IMR-90 (cell line): ENCODE measurements around the gene CASZ1. TPM values are rescaled to one million over a fixed set of nuclear protein-coding genes. Genes with fewer than 3 reads are reported as not detected.

Experiments
- ATAC-seq: fragments of 200-7000 bp; cut with Tn5 transposase; 2 replicates; pipeline ENCODE4 v1.9.1; 2020; ENCODE audit warnings: low read depth, mild to moderate bottlenecking, moderate library complexity
- BruUV-seq: library from RNA; stranded (reverse); fragments of 400-500 nt; replicated peaks from 2 replicates; lab custom pipeline; 2021; lab: Mats Ljungman, UMichigan
- CTCF ChIA-PET: fragments of 300-600 bp; formaldehyde crosslinking; extraction: SDS; loops from one replicate; lab custom pipeline; 2021; ENCODE audit warnings: antibody characterized with exemption; lab: Yijun Ruan, JAX
- POLR2A ChIA-PET: fragments of 300-600 bp; sonication (Branson Sonifier 250); formaldehyde crosslinking; loops from one replicate; lab custom pipeline; 2022; ENCODE audit warnings: antibody characterized with exemption; ENCODE audit not compliant: unreplicated experiment; lab: Charles Lee
- DNase-seq: peaks from one replicate; pipeline ENCODE4 v3.0.0; 2013
- H2AFZ ChIP-seq: replicated peaks from 2 replicates; pipeline ENCODE3; 2013; ENCODE audit warnings: low read length, mild to moderate bottlenecking; ENCODE audit not compliant: poor library complexity
- H2AK5ac ChIP-seq: 2 replicates; pipeline ENCODE4 v1.6.1; 2013; ENCODE audit warnings: low read depth, low read length, inconsistent platforms
- H2AK9ac ChIP-seq: replicated peaks from 2 replicates; pipeline ENCODE3; 2013; ENCODE audit warnings: mild to moderate bottlenecking, low read depth, low read length, moderate library complexity; ENCODE audit not compliant: poor library complexity
- H2BK120ac ChIP-seq: 2 replicates; pipeline ENCODE4 v1.6.1; 2013; ENCODE audit warnings: low read depth, low read length, inconsistent platforms
- H2BK15ac ChIP-seq: 3 replicates; pipeline ENCODE4 v1.6.1; 2013; ENCODE audit warnings: low read depth, low read length, inconsistent platforms
- H2BK20ac ChIP-seq: 2 replicates; pipeline ENCODE4 v1.6.1; 2013; ENCODE audit warnings: low read depth, mild to moderate bottlenecking, inconsistent platforms, low read length, moderate library complexity
- H2BK5ac ChIP-seq: 2 replicates; pipeline ENCODE4 v1.6.1; 2013; ENCODE audit warnings: mild to moderate bottlenecking, low read depth, low read length, inconsistent platforms; ENCODE audit not compliant: poor library complexity, severe bottlenecking
- H3K14ac ChIP-seq: replicated peaks from 2 replicates; pipeline ENCODE4 v1.6.1; 2013; ENCODE audit warnings: low read depth, low read length, inconsistent platforms
- H3K18ac ChIP-seq: 2 replicates; pipeline ENCODE4 v1.6.1; 2013; ENCODE audit warnings: low read depth, low read length, control low read depth
- H3K23ac ChIP-seq: 2 replicates; pipeline ENCODE4 v1.6.1; 2013; ENCODE audit warnings: low read depth, low read length, inconsistent platforms
- H3K27ac ChIP-seq: 2 replicates; pipeline ENCODE4 v1.5.1; 2013; ENCODE audit warnings: mild to moderate bottlenecking, control low read depth, low read length; ENCODE audit not compliant: insufficient read depth
- H3K27me3 ChIP-seq: 2 replicates; pipeline ENCODE4 v1.6.1; 2013; ENCODE audit warnings: low read length; ENCODE audit not compliant: control insufficient read depth, insufficient read depth
- H3K36me3 ChIP-seq: 2 replicates; pipeline ENCODE4 v1.6.1; 2013; ENCODE audit warnings: low read length, mixed read lengths; ENCODE audit not compliant: control insufficient read depth, insufficient read depth
- H3K4ac ChIP-seq: 2 replicates; pipeline ENCODE4 v1.6.1; 2013; ENCODE audit warnings: low read depth, low read length, inconsistent platforms
- H3K4me1 ChIP-seq: 2 replicates; pipeline ENCODE4 v1.6.1; 2013; ENCODE audit warnings: low read length, mixed read lengths; ENCODE audit not compliant: control insufficient read depth, insufficient read depth
- H3K4me2 ChIP-seq: 2 replicates; pipeline ENCODE4 v1.6.1; 2013; ENCODE audit warnings: low read depth, mild to moderate bottlenecking, control low read depth, low read length, moderate library complexity
- H3K4me3 ChIP-seq: 2 replicates; pipeline ENCODE4 v1.5.1; 2013; ENCODE audit warnings: low read depth, mild to moderate bottlenecking, control low read depth, low read length, moderate library complexity; ENCODE audit not compliant: insufficient read depth
- H3K56ac ChIP-seq: 2 replicates; pipeline ENCODE4 v1.6.1; 2013; ENCODE audit warnings: low read length, inconsistent platforms; ENCODE audit not compliant: insufficient read depth; ENCODE audit errors: extremely low read depth
- H3K79me1 ChIP-seq, 2 experiments: 2 replicates each; pipeline ENCODE4 v1.6.1; 2013; ENCODE audit warnings: low read length in 2 of 2, inconsistent platforms in 1 of 2, low read depth in 1 of 2
- H3K9ac ChIP-seq: 2 replicates; pipeline ENCODE4 v1.6.1; 2013; ENCODE audit warnings: low read depth, low read length, control low read depth
- H3K9me1 ChIP-seq: 2 replicates; pipeline ENCODE4 v1.6.1; 2013; ENCODE audit warnings: low read length, inconsistent platforms; ENCODE audit not compliant: insufficient read depth
- H3K9me3 ChIP-seq: 2 replicates; pipeline ENCODE4 v1.6.1; 2013; ENCODE audit warnings: low read length; ENCODE audit not compliant: control insufficient read depth, insufficient read depth
- H4K20me1 ChIP-seq: 2 replicates; pipeline ENCODE4 v1.6.1; 2013; ENCODE audit warnings: low read length, inconsistent platforms; ENCODE audit not compliant: insufficient read depth
- H4K5ac ChIP-seq: 2 replicates; pipeline ENCODE4 v1.6.1; 2013; ENCODE audit warnings: mild to moderate bottlenecking, low read depth, low read length, control low read depth
- H4K8ac ChIP-seq, 2 experiments: 2 replicates each; pipeline ENCODE4 v1.6.1; 2013; ENCODE audit warnings: low read depth in 2 of 2, low read length in 2 of 2, control low read depth in 1 of 2, inconsistent platforms in 1 of 2
- H4K91ac ChIP-seq: 2 replicates; pipeline ENCODE4 v1.6.1; 2013; ENCODE audit warnings: low read depth, low read length, inconsistent platforms; ENCODE audit not compliant: insufficient read depth
- BHLHE40 ChIP-seq: fragments of 150-350 bp; IDR thresholded peaks from 2 replicates; pipeline ENCODE4 v1.6.1; 2016; ENCODE audit warnings: mild to moderate bottlenecking, low read depth, low read length
- CEBPB ChIP-seq: IDR thresholded peaks from 2 replicates; pipeline ENCODE4 v1.6.1; 2012; ENCODE audit warnings: low read depth, low read length, improper control_type of control experiment
- CHD1 ChIP-seq: IDR thresholded peaks from 2 replicates; pipeline ENCODE4 v1.6.1; 2012; ENCODE audit warnings: low read depth, low read length, improper control_type of control experiment
- FOS ChIP-seq: fragments of 150-350 bp; IDR thresholded peaks from 2 replicates; pipeline ENCODE4 v1.6.1; 2016; ENCODE audit warnings: low read depth, low read length
- MAFK ChIP-seq: IDR thresholded peaks from 2 replicates; pipeline ENCODE4 v1.6.1; 2012; ENCODE audit warnings: low read depth, low read length, improper control_type of control experiment
- MAZ ChIP-seq: IDR thresholded peaks from 2 replicates; pipeline ENCODE4 v1.6.1; 2012; ENCODE audit warnings: low read depth, mild to moderate bottlenecking, low read length, improper control_type of control experiment, moderate library complexity, borderline replicate concordance
- MXI1 ChIP-seq: IDR thresholded peaks from 2 replicates; pipeline ENCODE4 v1.6.1; 2012; ENCODE audit warnings: low read depth, mild to moderate bottlenecking, low read length, moderate library complexity, borderline replicate concordance
- NFE2L2 ChIP-seq: fragments of 150-350 bp; IDR thresholded peaks from 2 replicates; pipeline ENCODE4 v1.6.1; 2016; ENCODE audit warnings: low read depth, mild to moderate bottlenecking, low read length
- POLR2A ChIP-seq: IDR thresholded peaks from 2 replicates; pipeline ENCODE4 v1.6.1; 2012; ENCODE audit warnings: mild to moderate bottlenecking, low read depth, low read length
- RAD21 ChIP-seq: IDR thresholded peaks from 2 replicates; pipeline ENCODE4 v1.6.1; 2012; ENCODE audit warnings: low read length, improper control_type of control experiment
- RCOR1 ChIP-seq: IDR thresholded peaks from 2 replicates; pipeline ENCODE4 v1.6.1; 2012; ENCODE audit warnings: mild to moderate bottlenecking, low read length, improper control_type of control experiment; ENCODE audit not compliant: insufficient replicate concordance
- RFX5 ChIP-seq: IDR thresholded peaks from 2 replicates; pipeline ENCODE4 v1.8.0; 2012; ENCODE audit warnings: low read depth, mild to moderate bottlenecking, low read length, moderate library complexity
- SMC3 ChIP-seq: fragments of 150-350 bp; IDR thresholded peaks from 2 replicates; pipeline ENCODE4 v1.6.1; 2016; ENCODE audit warnings: low read depth, mild to moderate bottlenecking, antibody characterized with exemption, low read length, moderate library complexity
- WGBS, 2 experiments: methylation state at CpG; one replicate each; pipeline versions ENCODE4 v1.1.5 to v1.1.7; 2013; ENCODE audit warnings: missing lambda C conversion rate in 2 of 2; ENCODE audit not compliant: insufficient read length in 1 of 2; ENCODE audit errors: extremely low coverage in 2 of 2; 5-methylcytosine and 5-hydroxymethylcytosine counted together
- dilution Hi-C: fragments of 300-500 bp; cut with HindIII; formaldehyde crosslinking; loops from one replicate; pipeline ENCODE4 v1.14.3; 2018; ENCODE audit warnings: low sequenced_read_pairs; ENCODE audit not compliant: unreplicated experiment
- in situ Hi-C: fragments of 300-500 bp; cut with MboI; formaldehyde crosslinking; loops from 3 replicates; pipeline ENCODE4 v1.14.3; 2019; ENCODE audit warnings: low sequenced_read_pairs, inconsistent platforms, mixed read lengths
- intact Hi-C: fragments of 100-400 bp; cut with micrococcal nuclease; formaldehyde crosslinking; loops from 2 replicates; pipeline ENCODE4 v1.10.0; 2022
- polyA plus RNA-seq, 3 experiments: library from polyadenylated mRNA; depleted of rRNA; stranded (reverse); fragments of >200 nt; gene quantifications; 2 replicates each; pipeline ENCODE4 v1.2.3, GENCODE V29; 2012; ENCODE audit warnings: low replicate concordance in 1 of 3
- total RNA-seq: library from RNA; depleted of rRNA; stranded (reverse); fragments of >200 nt; gene quantifications from 2 replicates; pipeline ENCODE4 v1.2.3, GENCODE V29; 2012
- TF ChIP-seq, protein P1 (sequence below): fragments of 150-350 bp; IDR thresholded peaks from 2 replicates; pipeline ENCODE4 v1.6.1; 2017; ENCODE audit warnings: mild to moderate bottlenecking, antibody characterized with exemption, low read length, low read depth
- TF ChIP-seq, protein P2 (sequence below): fragments of 150-350 bp; IDR thresholded peaks from 2 replicates; pipeline ENCODE4 v1.6.1; 2016; ENCODE audit warnings: low read depth, mild to moderate bottlenecking, low read length, moderate library complexity, borderline replicate concordance
- TF ChIP-seq, protein P3 (sequence below): conservative IDR thresholded peaks from 2 replicates; pipeline ENCODE4 v1.5.1; 2012; ENCODE audit warnings: mild to moderate bottlenecking, low read depth, low read length, improper control_type of control experiment

The CASZ1 gene
- total and polyA plus RNA-seq, 2 of the 4 experiments (the other 2 are of a cell fraction): 0.18 to 0.24 TPM

DNA sequence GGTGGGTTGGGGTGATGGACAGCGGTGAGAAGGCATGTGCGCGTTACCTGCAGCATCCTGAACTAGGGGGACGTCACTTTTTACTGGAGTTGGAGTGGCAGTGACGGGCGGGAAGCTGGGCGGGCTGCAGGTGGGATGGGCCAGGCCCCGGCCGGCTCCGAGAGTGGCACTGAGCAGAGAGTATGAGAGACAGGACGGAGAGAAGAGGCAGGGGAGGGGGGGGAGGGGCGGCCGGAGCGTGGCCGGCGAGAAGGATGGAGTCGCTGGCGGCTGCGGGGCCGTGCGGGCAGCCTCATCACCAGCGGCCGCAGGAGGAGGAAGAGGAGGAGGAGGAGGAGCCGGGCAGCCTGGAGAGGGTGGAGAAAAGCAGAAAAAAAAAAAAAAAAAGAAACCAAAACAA lies 154.5 kb downstream of the CASZ1 start:
- no peak overlapping the region for H4K5ac ChIP-seq
- H2BK5ac ChIP-seq: no peak overlapping the region
- peaks cover 8% of the 10 kb centered on the region; the same call in 1 of the 2 replicates for H3K27me3 ChIP-seq
- H3K4ac ChIP-seq: no peak overlapping the region
- POLR2A ChIA-PET: no interaction called here
- H4K91ac ChIP-seq: no peak overlapping the region
- WGBS, 2 experiments: 93% methylated on average over 6 of the region's 24 CpGs; no CpG with 5 or more reads in 1 of the 2 experiments
- no peak overlapping the region for H2BK15ac ChIP-seq
- H3K9me1 ChIP-seq: 0 out of 2 replicates have a peak, but pooled peaks cover 3% of the 10 kb centered on the region
- dilution Hi-C loops: no loop called here
- H2AK9ac ChIP-seq: no peak overlapping the region
- no peaks in the 10 kb centered on the region for H3K4me1 ChIP-seq
- H2BK120ac ChIP-seq: no peak overlapping the region
- no peak overlapping the region for H3K9ac ChIP-seq
- H3K23ac ChIP-seq: no peak overlapping the region
- in situ Hi-C loops: no loop called here
- no peak overlapping the region for H2AFZ ChIP-seq
- H4K20me1 ChIP-seq: no peaks in the 10 kb centered on the region
- TF ChIP-seq CEBPB (no peak), RFX5 (no peak), NFE2L2 (no peak), CHD1 (no peak), MAZ (no peak), FOS (no peak), RCOR1 (no peak), MAFK (no peak), MXI1 (no peak), POLR2A (no peak), BHLHE40 (no peak), RAD21 (no peak), SMC3 (no peak)
- TF ChIP-seq, protein P1, sequence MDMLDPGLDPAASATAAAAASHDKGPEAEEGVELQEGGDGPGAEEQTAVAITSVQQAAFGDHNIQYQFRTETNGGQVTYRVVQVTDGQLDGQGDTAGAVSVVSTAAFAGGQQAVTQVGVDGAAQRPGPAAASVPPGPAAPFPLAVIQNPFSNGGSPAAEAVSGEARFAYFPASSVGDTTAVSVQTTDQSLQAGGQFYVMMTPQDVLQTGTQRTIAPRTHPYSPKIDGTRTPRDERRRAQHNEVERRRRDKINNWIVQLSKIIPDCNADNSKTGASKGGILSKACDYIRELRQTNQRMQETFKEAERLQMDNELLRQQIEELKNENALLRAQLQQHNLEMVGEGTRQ: no peak
- TF ChIP-seq, protein P2, sequence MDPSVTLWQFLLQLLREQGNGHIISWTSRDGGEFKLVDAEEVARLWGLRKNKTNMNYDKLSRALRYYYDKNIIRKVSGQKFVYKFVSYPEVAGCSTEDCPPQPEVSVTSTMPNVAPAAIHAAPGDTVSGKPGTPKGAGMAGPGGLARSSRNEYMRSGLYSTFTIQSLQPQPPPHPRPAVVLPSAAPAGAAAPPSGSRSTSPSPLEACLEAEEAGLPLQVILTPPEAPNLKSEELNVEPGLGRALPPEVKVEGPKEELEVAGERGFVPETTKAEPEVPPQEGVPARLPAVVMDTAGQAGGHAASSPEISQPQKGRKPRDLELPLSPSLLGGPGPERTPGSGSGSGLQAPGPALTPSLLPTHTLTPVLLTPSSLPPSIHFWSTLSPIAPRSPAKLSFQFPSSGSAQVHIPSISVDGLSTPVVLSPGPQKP: no peak
- TF ChIP-seq, protein P3, sequence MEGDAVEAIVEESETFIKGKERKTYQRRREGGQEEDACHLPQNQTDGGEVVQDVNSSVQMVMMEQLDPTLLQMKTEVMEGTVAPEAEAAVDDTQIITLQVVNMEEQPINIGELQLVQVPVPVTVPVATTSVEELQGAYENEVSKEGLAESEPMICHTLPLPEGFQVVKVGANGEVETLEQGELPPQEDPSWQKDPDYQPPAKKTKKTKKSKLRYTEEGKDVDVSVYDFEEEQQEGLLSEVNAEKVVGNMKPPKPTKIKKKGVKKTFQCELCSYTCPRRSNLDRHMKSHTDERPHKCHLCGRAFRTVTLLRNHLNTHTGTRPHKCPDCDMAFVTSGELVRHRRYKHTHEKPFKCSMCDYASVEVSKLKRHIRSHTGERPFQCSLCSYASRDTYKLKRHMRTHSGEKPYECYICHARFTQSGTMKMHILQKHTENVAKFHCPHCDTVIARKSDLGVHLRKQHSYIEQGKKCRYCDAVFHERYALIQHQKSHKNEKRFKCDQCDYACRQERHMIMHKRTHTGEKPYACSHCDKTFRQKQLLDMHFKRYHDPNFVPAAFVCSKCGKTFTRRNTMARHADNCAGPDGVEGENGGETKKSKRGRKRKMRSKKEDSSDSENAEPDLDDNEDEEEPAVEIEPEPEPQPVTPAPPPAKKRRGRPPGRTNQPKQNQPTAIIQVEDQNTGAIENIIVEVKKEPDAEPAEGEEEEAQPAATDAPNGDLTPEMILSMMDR: no peak
- no peak overlapping the region for H3K56ac ChIP-seq
- ATAC-seq: no peak
- no peak overlapping the region for H3K27ac ChIP-seq
- no peaks in the 10 kb centered on the region for H3K79me1 ChIP-seq
- H3K9me3 ChIP-seq: peaks cover 3% of the 10 kb centered on the region; the same call in 1 of the 2 replicates
- H3K18ac ChIP-seq: no peak overlapping the region
- no peak overlapping the region for H3K4me2 ChIP-seq
- H3K4me3 ChIP-seq: no peak overlapping the region
- intact Hi-C loops: no loop called here
- H4K8ac ChIP-seq: no peak overlapping the region
- CTCF ChIA-PET: no interaction called here
- no peak overlapping the region for H2BK20ac ChIP-seq
- BruUV-seq: no TSS peak
- DNase-seq: no peak
- no peak overlapping the region for H3K14ac ChIP-seq
- H2AK5ac ChIP-seq: no peak overlapping the region
- no peaks in the 10 kb centered on the region for H3K36me3 ChIP-seq
